GM23338 (cell line): ENCODE results near the gene KEAP1. TPM values are rescaled to one million over a fixed set of nuclear protein-coding genes. Genes with fewer than 3 reads are reported as not detected.

ENCODE experiments used
- ATAC-seq: fragments of 200-7000 bp; cut with Tn5 transposase; 3 replicates; pipeline ENCODE4 v1.9.1; 2020
- DNase-seq: peaks from one replicate; pipeline ENCODE4 v3.0.0-alpha.2; 2015; ENCODE audit warnings: low spot score
- H2AFZ ChIP-seq: fragments of 200-600 bp; sonication (generic); 2 replicates; pipeline ENCODE4 v1.8.0; 2016; ENCODE audit warnings: antibody characterized with exemption, mild to moderate bottlenecking, moderate library complexity
- H3F3A ChIP-seq: fragments of 200-600 bp; sonication (generic); replicated peaks from 2 replicates; pipeline ENCODE4 v1.8.0; 2017; ENCODE audit warnings: antibody characterized with exemption, mixed run types, low read depth
- H3K27ac ChIP-seq: fragments of 200-600 bp; sonication (generic); 2 replicates; pipeline ENCODE4 v1.6.1; 2016; ENCODE audit warnings: low read depth
- H3K27me3 ChIP-seq: fragments of 200-600 bp; sonication (generic); 2 replicates; pipeline ENCODE4 v1.8.0; 2016; ENCODE audit warnings: mild to moderate bottlenecking, mixed run types, moderate library complexity; ENCODE audit not compliant: insufficient read depth
- H3K36me3 ChIP-seq: fragments of 200-600 bp; sonication (generic); 2 replicates; pipeline ENCODE4 v1.8.0; 2016; ENCODE audit warnings: mild to moderate bottlenecking; ENCODE audit not compliant: insufficient read depth
- H3K4me1 ChIP-seq: fragments of 200-600 bp; sonication (generic); 2 replicates; pipeline ENCODE4 v1.8.0; 2016; ENCODE audit warnings: mild to moderate bottlenecking, moderate library complexity; ENCODE audit not compliant: insufficient read depth
- H3K4me2 ChIP-seq: fragments of 200-600 bp; sonication (generic); 2 replicates; pipeline ENCODE4 v1.7.1; 2017; ENCODE audit warnings: mixed run types
- H3K4me3 ChIP-seq: fragments of 200-600 bp; sonication (generic); 2 replicates; pipeline ENCODE4 v1.6.1; 2016; ENCODE audit warnings: mixed run types
- H3K79me2 ChIP-seq: fragments of 200-600 bp; sonication (generic); replicated peaks from 2 replicates; pipeline ENCODE4 v1.8.0; 2017; ENCODE audit warnings: mild to moderate bottlenecking; ENCODE audit not compliant: insufficient read depth
- H3K9me2 ChIP-seq: fragments of 200-600 bp; sonication (generic); 2 replicates; pipeline ENCODE4 v1.8.0; 2017; ENCODE audit not compliant: insufficient read depth
- H4K20me1 ChIP-seq: fragments of 200-600 bp; sonication (generic); replicated peaks from 2 replicates; pipeline ENCODE4 v1.8.0; 2017; ENCODE audit warnings: mild to moderate bottlenecking; ENCODE audit not compliant: insufficient read depth
- H3K27ac Mint-ChIP-seq: 2 replicates; pipeline ENCODE4 v1.8.0; 2020; ENCODE audit warnings: inconsistent platforms, mild to moderate bottlenecking, moderate library complexity, mixed read lengths
- H3K27me3 Mint-ChIP-seq: 3 replicates; pipeline ENCODE4 v1.8.0; 2022; ENCODE audit warnings: low read depth, mild to moderate bottlenecking, moderate library complexity, mixed read lengths, inconsistent platforms; ENCODE audit not compliant: insufficient read depth, poor library complexity
- H3K36me3 Mint-ChIP-seq: 3 replicates; pipeline ENCODE4 v1.8.0; 2021; ENCODE audit warnings: low read depth, mild to moderate bottlenecking, inconsistent platforms, moderate library complexity, mixed read lengths
- H3K4me1 Mint-ChIP-seq: 3 replicates; pipeline ENCODE4 v1.8.0; 2020; ENCODE audit warnings: mild to moderate bottlenecking, inconsistent platforms, mixed read lengths
- H3K4me3 Mint-ChIP-seq: 3 replicates; pipeline ENCODE4 v1.8.0; 2021; ENCODE audit warnings: moderate library complexity, mild to moderate bottlenecking, inconsistent platforms, mixed read lengths
- H3K9me3 Mint-ChIP-seq: 3 replicates; pipeline ENCODE4 v1.8.0; 2020; ENCODE audit warnings: moderate library complexity, mild to moderate bottlenecking, inconsistent platforms, mixed read lengths
- CREB1 ChIP-seq: fragments of 250-450 bp; sonication (Bioruptor Pico); IDR thresholded peaks from 2 replicates; pipeline ENCODE4 v1.5.0; 2020; ENCODE audit warnings: low read depth, mild to moderate bottlenecking, moderate library complexity
- CTCF ChIP-seq, 2 experiments: fragments of 200-600 bp in 1 of 2; sonication (generic) in 1 of 2; conservative IDR thresholded peaks; 2 replicates each; pipeline versions ENCODE4 v1.5.1 to v1.6.1; 2016 to 2017; ENCODE audit warnings: antibody characterized with exemption in 2 of 2, low read depth in 2 of 2, mild to moderate bottlenecking in 2 of 2, moderate library complexity in 1 of 2
- ETS1 ChIP-seq: IDR thresholded peaks from 2 replicates; pipeline ENCODE4 v1.6.1; 2016; ENCODE audit warnings: antibody characterized with exemption
- EZH2 ChIP-seq: fragments of 200-600 bp; sonication (generic); IDR thresholded peaks from one replicate; pipeline ENCODE4 v1.8.0; 2017; ENCODE audit warnings: antibody characterized with exemption, mild to moderate bottlenecking, low read depth; ENCODE audit not compliant: unreplicated experiment
- EZH2phosphoT487 ChIP-seq: fragments of 200-600 bp; sonication (generic); IDR thresholded peaks from one replicate; pipeline ENCODE4 v1.8.1; 2018; ENCODE audit warnings: antibody characterized with exemption; ENCODE audit not compliant: unreplicated experiment
- JUNB ChIP-seq: IDR thresholded peaks from one replicate; pipeline ENCODE4 v1.6.1; 2016; ENCODE audit warnings: antibody characterized with exemption; ENCODE audit not compliant: unreplicated experiment
- NANOG ChIP-seq: IDR thresholded peaks from 2 replicates; pipeline ENCODE4 v1.6.1; 2016; ENCODE audit warnings: antibody characterized with exemption, borderline replicate concordance
- REST ChIP-seq: IDR thresholded peaks from one replicate; pipeline ENCODE4 v1.6.1; 2018; ENCODE audit warnings: antibody characterized with exemption; ENCODE audit not compliant: unreplicated experiment
- STAT1 ChIP-seq: IDR thresholded peaks from one replicate; pipeline ENCODE4 v1.6.1; 2016; ENCODE audit warnings: antibody characterized with exemption; ENCODE audit not compliant: unreplicated experiment
- ZNF114 ChIP-seq: fragments of 250-450 bp; sonication (Bioruptor Pico); IDR thresholded peaks from 2 replicates; pipeline ENCODE4 v1.5.0; 2020; ENCODE audit warnings: mild to moderate bottlenecking, moderate library complexity
- ZNF462 ChIP-seq: fragments of 250-450 bp; sonication (Bioruptor Pico); IDR thresholded peaks from 2 replicates; pipeline ENCODE4 v1.5.0; 2020; ENCODE audit warnings: mild to moderate bottlenecking, moderate library complexity
- polyA plus RNA-seq: library from polyadenylated mRNA; unstranded; fragments of >200 nt; fragmentation: Nextera tagmentation; extraction: Ambion mirVana; gene quantifications from 2 replicates; pipeline ENCODE4 v1.2.1, GENCODE V29; 2016
- total RNA-seq: library from RNA; depleted of rRNA; stranded (reverse); fragments of >200 nt; shearing (Covaris generic); gene quantifications from 2 replicates; pipeline ENCODE4 v1.2.3, GENCODE V29; 2014

KEAP1 gene
- total and polyA plus RNA-seq, 2 experiments from 2014 or later: 57.8 to 77.5 TPM

- no peaks in the 10 kb centered on the region for H3K36me3 ChIP-seq
- DNase-seq (no peak), ATAC-seq (no peak)
- Mint-ChIP-seq H3K27me3 (peaks cover 29% of the 10 kb centered on the region), H3K4me3 (no peak overlapping the region), H3K4me1 (no peaks in the 10 kb centered on the region), H3K9me3 (no peaks in the 10 kb centered on the region), H3K27ac (no peak overlapping the region), H3K36me3 (no peaks in the 10 kb centered on the region; the same call in 2 of the 3 replicates)
- TF ChIP-seq NANOG: no peak
- TF ChIP-seq EZH2: no peak
- no peak for TF ChIP-seq CTCF (conservative IDR thresholded peaks at IDR 0.05; ENCODE audit: low read depth in 2 of 2)
- no peak for TF ChIP-seq CREB1 (CRISPR knock-in tag)
- no peak for TF ChIP-seq STAT1
- TF ChIP-seq JUNB: no peak
- no peak for TF ChIP-seq ZNF114
- no peak for TF ChIP-seq ZNF462 (CRISPR knock-in tag)
- TF ChIP-seq ETS1: no peak
- TF ChIP-seq REST: no peak
- TF ChIP-seq EZH2phosphoT487: no peak
- H3K4me2 ChIP-seq: no peak overlapping the region
- H2AFZ ChIP-seq: no peak overlapping the region
- no peak overlapping the region for H3K27ac ChIP-seq
- H3K79me2 ChIP-seq: no peaks in the 10 kb centered on the region
- H3K27me3 ChIP-seq: peaks cover 26% of the 10 kb centered on the region
- H3F3A ChIP-seq: peaks cover 16% of the 10 kb centered on the region; the same call in 1 of the 2 replicates
- 0 out of 2 replicates have a peak, but pooled peaks cover 2% of the 10 kb centered on the region for H4K20me1 ChIP-seq
- no peaks in the 10 kb centered on the region for H3K9me2 ChIP-seq
- no peak overlapping the region for H3K4me3 ChIP-seq
- peaks cover 4% of the 10 kb centered on the region; the same call in 1 of the 2 replicates for H3K4me1 ChIP-seq
Observed at GRCh38 chr19:10508707-10509106, 5.6 kb upstream of the KEAP1 start.
